GM19238 (cell line): ENCODE measurements around the gene CDKN2C.
A peak's percentile ranks its signal among the peaks of the same experiment; 100 is the strongest.

Source experiments
- DNase-seq: peaks from one replicate; pipeline ENCODE4 v3.0.0; 2011; ENCODE audit warnings: low spot score; ENCODE audit not compliant: insufficient read length

CDKN2C gene

DNA sequence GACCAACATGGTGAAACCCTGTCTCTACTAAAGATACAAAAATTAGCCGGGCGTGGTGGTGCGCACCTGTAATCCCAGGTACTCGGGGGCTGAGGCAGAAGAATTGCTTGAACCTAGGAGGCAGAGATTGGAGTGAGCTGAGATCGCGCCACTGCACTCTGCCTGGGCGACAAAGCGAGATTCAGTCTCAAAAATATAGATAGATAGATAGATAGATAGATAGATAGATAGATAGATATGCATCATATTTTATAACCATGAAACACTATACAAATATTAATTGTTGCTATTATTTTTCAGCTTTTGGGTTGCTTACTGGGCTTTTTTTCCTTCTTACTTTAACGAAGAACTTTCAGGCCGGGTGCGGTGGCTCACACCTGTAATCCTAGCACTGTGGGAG lies 5.2 kb upstream of the CDKN2C start:
- DNase-seq, result no peak

DNA sequence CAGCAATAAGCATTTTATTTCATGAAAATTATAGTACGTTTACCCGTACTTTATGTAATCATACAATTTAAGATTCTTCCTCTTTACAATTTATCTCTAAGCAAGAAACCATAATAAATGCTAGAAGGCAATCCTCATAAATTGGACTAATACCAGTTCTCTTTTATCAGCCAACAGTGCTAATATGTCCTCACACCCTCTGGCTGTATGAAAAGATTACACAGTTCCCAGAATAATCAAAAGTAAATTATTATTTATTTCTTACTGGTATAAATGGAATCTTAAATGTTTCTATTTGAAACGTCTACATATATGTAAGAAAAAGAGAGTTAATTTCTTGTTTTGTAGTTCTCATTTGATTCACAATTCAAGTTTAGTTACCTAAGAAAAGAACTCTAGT lies 3.1 kb upstream of the CDKN2C start:
- no peak for DNase-seq

DNA sequence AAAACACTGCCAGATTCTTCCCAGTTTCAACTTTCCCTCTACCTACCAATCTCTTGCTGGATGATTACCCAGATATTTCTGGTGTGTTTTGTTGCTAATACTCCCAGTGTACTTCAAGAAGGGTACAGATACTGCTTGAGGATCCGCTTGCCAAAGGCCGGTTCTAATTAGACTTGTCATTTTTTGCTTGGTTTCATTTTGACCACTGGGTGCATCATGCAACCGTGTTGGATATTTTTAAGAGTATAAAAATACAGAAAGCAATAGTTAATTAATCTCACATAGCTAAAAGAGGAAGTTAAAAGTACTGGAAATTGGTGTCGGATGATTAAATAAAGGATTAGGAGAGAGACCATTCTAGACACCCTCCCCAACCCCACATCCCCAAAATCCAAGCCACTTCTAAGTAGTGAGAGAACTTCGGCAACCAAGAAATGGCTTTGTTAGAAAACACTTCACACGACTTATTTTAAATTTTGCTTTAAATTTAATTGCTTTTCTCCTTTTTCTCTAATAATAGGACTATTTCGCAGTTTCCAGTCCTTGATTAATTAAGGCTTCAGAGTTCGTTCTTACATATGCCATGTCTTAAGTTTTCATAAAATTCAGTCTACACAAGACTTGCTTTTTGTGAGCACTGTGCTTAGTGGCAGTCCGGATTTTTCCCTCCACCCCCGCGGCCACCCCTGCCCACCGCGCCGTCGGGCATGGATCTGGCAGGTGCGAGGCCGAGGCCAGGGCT lies 2.5 kb upstream of the CDKN2C start:
- DNase-seq, result no peak

DNA sequence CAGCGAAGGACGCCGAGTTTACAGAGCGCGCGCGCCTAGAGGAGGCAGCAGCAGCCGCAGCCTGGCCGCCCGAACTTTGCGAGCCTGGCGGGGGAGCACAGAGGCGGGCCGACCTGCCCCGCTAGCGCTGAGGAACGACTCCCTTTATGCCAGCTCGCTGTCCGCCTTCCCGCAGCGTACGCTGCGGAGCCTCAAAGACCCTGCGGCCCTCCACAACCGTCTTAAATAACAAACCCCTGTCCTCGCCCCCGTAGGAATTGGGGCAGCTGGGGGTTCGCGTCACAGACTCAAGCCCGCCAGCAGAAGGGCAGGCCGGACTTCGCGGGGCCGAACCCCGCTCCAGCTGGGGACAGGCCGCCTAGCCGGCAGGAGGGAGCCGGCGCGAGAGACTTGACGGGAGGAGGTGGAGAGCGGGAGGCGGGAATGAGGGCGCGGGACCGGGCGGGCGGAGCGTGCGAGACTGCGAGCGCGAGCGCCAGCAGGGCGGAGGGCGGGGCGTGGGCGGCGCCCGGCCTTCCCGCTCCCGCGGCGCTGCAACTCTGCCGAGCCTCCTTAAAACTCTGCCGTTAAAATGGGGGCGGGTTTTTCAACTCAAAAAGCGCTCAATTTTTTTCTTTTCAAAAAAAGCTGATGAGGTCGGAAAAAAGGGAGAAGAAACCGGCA lies 1.8 kb upstream of the CDKN2C start:
- peak; percentile 76 for DNase-seq

GRCh38 chr1:50968821-50969610 lies 1.0 kb upstream of the CDKN2C start:
- DNase-seq, result no peak

DNA sequence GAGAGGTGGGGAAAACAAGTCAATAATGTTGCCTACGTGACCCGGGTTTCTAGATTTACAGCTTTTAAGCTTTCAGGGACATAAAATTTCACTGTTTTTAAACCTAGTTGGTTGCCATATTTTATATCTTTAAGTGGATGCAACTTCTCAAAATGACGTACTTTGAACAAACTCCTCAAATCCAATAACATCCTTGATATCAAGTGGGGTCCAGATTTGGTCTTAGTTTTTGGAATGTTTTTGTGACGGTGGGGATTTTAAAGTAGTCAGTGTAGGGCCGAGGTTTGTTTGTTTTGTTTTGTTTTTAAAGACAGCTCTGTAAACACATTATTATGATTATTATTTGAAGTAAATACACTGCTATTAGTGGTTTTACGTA lies 453 bp downstream of the CDKN2C start:
- DNase-seq, result no peak

DNA sequence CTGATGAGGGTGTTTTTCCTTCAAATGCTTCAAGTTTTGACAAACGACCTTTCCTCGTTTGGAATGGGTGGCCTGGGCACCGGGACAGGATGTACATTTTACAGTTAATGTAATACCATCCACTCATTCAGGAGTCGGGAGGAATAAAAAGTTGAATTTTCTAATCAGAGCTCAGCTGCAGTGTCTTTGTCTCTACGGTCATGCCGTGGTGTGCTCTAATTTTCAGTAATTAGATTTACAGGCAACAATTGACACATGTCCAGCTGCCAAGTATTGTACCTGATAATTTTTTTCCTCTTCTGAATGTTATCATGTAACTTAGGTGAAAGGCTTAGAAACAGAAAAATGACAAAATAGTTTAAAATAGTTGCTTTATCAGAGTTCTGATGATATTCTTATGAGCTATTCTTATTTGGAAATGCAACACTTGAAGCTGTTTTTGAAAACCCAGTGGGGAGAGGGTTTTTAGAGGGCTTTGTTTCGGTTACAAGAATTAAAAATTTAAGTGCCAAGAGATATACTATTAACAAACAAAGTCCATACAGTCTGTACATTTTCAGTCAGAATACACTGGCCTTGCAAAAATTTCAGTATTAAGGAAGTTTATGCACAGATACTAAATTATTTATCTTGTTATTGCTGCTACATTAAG lies 1.0 kb downstream of the CDKN2C start:
- no peak for DNase-seq

DNA sequence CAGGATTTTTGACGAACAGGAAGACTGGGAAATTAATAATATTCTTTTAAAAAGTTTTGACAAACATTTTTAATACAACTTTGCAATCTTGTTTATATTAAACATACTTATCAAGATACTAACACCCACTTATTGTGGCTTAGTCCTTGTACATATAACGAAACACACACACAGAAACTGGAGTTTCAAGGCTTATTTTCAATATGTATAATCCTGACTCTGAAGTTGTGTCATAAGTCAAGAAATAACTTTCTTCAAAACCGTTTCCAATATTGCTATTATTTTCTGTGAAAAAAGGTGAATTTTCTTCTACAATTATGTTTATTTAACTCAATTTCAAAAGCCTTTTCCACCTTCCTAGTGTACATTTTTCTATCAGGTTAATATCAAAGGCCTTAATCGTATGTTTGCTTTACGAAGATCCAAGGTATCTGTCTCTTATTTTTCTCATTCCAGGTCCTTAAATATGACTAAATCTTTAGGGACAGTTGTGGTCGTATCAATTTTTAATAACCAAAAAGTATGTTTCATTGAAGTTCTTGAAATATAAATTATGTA lies 1.8 kb downstream of the CDKN2C start:
- no peak for DNase-seq

DNA sequence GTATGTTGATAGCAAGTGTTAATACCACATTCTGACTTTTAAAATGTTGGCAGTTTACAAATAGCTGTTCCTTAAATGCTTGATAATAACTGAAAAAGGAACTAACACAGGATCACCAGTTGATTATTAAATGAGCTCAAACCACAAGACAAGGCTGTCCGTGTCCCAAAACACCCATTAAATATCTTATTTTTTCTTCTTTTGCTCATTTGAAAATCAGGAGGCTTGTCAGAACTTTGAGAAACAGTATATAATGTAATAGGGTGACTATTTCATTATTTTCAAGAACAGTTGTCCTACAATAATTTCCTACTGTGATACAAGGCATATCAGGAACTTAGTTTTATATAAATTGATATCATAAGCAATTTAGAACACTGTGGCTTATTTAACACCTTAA lies 2.7 kb downstream of the CDKN2C start:
- no peak for DNase-seq

DNA sequence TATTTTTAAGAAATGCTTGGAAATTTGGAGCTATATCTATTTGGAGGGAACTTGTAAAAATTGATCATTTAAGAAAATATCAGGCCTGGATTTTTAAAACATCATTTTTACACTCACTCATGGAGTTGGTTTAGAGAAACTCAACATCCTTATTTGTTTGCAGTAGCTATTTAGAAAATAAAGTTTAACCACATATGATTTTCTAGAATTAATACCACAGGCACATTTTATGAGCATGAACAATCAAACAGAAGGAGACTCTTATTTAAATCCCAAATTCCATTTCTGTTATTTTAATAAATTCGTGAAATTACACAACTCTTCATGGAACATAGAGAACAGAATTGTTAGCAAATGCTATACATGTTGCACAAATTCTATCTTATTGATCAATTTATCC lies 3.2 kb downstream of the CDKN2C start:
- no peak for DNase-seq

GRCh38 chr1:50973875-50974617 lies 4.0 kb downstream of the CDKN2C start:
- DNase-seq, result no peak

DNA sequence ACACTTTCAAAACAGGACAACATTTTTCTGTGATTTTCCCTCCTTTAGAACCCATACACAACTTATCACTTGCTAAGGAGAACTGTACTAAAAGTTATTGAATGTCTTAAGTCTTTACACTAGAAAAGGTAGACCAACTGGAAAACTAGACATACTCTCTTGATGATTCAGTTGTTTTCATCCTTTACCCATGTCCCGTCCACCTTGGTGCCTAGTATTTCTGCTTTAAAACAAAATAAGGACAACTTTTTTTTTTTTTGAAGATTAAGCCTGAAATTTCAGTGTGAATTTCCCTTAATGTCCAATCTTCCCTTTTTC lies 4.5 kb downstream of the CDKN2C start:
- no peak for DNase-seq

GRCh38 chr1:50975436-50975835 lies 5.4 kb downstream of the CDKN2C start:
- no peak for DNase-seq

- DNase-seq, result no peak
Measured at GRCh38 chr1:50976111-50976889, 6.3 kb downstream of the CDKN2C start.

DNA sequence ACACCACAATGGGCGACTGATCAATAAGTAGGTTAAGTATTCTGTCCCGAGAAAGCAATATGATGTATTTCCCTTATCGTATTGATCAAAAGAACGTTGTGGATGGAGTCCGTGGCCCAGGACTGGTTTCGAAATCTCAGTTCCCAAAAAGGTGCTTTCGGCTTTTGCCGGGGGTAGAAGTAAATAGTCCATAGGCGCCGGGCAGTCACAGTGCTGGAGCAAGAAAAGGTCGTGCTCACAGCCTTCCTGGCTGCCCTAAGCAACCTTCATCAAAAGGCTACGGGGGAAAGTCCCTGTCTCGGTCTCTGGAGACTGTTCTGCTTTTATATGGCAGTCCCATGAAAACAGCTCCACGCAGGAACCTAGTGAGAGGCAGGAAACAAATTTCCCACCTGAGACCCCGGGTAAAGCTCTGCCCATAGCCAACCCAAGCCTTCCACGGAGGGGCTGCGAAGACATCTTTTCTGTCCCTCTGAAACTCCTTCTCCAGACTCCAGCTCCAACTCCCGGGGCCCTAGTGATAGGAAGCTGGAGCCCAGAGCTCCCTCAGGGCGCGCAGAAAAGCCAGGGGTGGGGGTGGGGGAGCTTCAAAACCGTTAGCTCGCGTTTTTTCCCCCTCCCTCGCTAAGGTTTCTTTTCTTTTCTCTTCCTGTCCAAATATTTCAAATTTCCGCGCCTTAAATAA lies 7.0 kb downstream of the CDKN2C start:
- no peak for DNase-seq

- no peak for DNase-seq
Measured at GRCh38 chr1:50977575-50978143, 7.6 kb downstream of the CDKN2C start.

DNA sequence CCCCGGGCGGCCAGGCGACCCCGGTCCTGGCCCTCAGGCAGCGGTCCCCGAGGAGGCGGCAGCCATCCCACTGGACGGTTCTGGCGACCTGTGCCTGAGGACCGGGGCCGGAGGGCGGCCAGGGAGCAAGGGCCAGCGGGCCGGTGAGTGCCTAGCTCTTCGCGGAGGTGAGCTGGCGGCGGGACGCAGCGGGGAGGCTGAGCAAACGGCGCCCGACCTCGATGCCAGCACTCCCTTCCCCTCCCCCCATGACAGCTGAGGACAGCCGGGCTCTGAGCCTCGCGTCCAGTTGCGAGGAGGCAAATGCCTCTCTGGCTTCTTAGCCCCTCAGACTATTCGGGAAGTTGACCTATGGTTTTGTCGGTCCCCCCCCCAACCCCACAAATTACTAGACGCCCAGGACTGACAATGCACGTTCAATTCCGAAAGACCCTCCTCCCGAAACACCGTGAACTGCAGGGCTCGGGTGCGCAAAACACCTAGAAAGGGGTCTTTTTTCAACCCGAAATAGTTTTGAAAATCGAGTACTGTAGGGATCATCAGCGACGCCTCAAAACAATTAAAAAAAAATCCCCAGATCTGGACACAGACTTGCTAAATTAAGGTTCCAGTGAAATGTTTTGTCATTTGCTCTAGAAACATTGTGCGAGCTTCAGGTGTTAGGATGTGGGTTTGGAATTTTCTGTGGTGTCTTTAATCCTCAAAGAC lies 8.3 kb downstream of the CDKN2C start:
- no peak for DNase-seq

GRCh38 chr1:50978852-50979781 lies 9.1 kb downstream of the CDKN2C start:
- no peak for DNase-seq
